BLaER1 treated with 17β-estradiol and CSF1 and Interleukin-3, amounts not matched to agents 10 nM and 100 nM (cell line): ENCODE results near the gene ACSF3.
"Not testable (repeated sequence)": the region's sequence is repeated elsewhere in the genome, so short reads cannot be mapped to it uniquely, and the experiment has no call there.

ENCODE experiments used
- H3K27ac ChIP-seq, 11 experiments: shearing (Covaris generic); formaldehyde crosslinking; 2 replicates each; pipeline ENCODE4 v1.8.1; 2022
- H3K27me3 ChIP-seq, 11 experiments: shearing (Covaris generic); formaldehyde crosslinking; 2 replicates each; pipeline ENCODE4 v1.8.1; 2022
- H3K36me3 ChIP-seq, 11 experiments: shearing (Covaris generic); formaldehyde crosslinking; 2 replicates each; pipeline ENCODE4 v1.8.1; 2022
- H3K4me1 ChIP-seq, 10 experiments: shearing (Covaris generic); formaldehyde crosslinking; 2 replicates each; pipeline ENCODE4 v1.8.1; 2022
- H3K4me2 ChIP-seq, 11 experiments: shearing (Covaris generic); formaldehyde crosslinking; 2 replicates each; pipeline ENCODE4 v1.8.1; 2022
- H3K4me3 ChIP-seq, 10 experiments: shearing (Covaris generic); formaldehyde crosslinking; 2 replicates each; pipeline ENCODE4 v1.8.1; 2022
- H3K9ac ChIP-seq, 11 experiments: shearing (Covaris generic); formaldehyde crosslinking; 2 replicates each; pipeline ENCODE4 v1.8.1; 2022
- H3K9me3 ChIP-seq, 11 experiments: shearing (Covaris generic); formaldehyde crosslinking; replicated peaks in 1 of 11; 2 replicates each; pipeline ENCODE4 v1.8.1; 2022
- H4K20me1 ChIP-seq, 11 experiments: shearing (Covaris generic); formaldehyde crosslinking; 2 replicates each; pipeline ENCODE4 v1.8.1; 2022
- Cebpa-rat ChIP-seq, 11 experiments: shearing (Covaris generic); IDR thresholded peaks; 2 replicates each; pipeline ENCODE4 v1.8.1; 2022

Gene ACSF3

DNA sequence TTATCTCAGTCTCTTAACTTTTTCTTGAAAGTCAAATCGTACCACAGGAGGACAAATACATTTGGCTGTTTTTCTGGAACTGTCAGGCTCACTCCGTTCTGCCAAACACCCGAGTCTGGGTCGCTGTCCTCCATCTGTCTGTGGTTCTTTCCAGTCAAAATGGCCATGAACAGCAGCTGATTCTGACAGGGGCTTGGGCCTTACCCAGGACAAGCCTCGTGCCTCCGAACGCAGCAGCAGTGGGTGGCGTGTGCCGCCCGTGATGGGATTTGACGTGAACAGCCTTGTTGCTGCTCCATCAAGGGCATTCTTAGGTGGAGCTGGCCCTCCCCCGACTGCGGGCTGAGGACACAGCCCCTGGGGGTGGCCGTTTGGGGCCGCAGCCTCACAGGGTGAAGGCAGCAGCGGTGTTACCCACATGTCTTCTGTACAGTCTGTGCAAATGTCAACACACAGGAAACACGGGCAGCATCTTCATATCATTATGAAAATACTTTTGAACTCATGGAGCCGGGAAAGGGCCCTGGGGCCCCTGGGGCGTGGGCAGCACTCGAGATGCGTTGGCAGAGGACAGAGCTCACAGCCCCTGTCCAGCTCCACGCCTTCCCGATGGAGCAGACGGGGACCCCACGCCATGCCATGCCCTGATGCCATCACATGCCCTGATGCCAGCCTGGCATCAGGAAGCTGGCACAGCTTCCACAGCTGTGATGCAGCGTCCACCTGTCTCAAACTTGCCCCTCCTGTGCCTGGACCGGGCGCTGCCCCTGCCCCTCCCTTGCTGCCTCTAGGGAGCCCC is 8.6 kb upstream of the ACSF3 start:
- H3K4me1 ChIP-seq = peaks cover 6 to 29% (median 19%) of the 10 kb centered on the region in 10 experiments; a peak in 15 of 20 replicates
- no peak overlapping the region for H3K27ac ChIP-seq
- H3K9me3 ChIP-seq = peaks cover 0 to 3% (median 0%) of the 10 kb centered on the region in 11 experiments; a peak in 2 of 22 replicates
- H3K4me3 ChIP-seq = no peak overlapping the region
- peak overlapping the region in 10 of 11 experiments; percentile 20 to 61 (median 30); a peak in 17 of 22 replicates for H3K4me2 ChIP-seq
- no peaks in the 10 kb centered on the region for H3K27me3 ChIP-seq
- no peaks in the 10 kb centered on the region for H4K20me1 ChIP-seq
- no peak overlapping the region for H3K9ac ChIP-seq
- H3K36me3 ChIP-seq = no peaks in the 10 kb centered on the region
- TF ChIP-seq Cebpa-rat (IDR thresholded peaks at IDR 0.05) = no peak

DNA sequence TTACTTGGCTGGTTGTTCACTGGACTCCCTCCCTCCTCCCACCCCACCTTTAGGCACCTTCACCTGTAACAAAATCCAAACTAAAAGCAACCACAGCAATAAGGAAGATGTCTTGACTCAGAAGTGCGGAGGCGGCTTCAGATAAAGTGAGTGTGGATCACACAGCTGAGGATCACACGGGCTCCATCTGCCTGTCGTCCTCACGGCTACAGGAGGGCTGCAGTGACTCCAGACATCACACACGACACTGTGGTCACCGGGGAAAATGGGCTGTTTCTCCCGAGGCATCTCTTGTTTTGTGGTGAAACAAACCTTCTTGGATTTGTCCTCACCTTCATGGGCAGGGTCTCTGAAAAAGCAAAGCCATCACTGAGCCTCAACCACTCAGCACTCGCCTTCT is 7.9 kb upstream of the ACSF3 start:
- Histone ChIP-seq H3K4me2 (no peak overlapping the region), H3K36me3 (no peaks in the 10 kb centered on the region), H3K4me1 (peaks cover 6 to 34% (median 24%) of the 10 kb centered on the region in 10 experiments; a peak in 15 of 20 replicates), H3K27ac (no peak overlapping the region), H3K27me3 (no peaks in the 10 kb centered on the region), H3K4me3 (no peak overlapping the region), H4K20me1 (no peaks in the 10 kb centered on the region), H3K9me3 (peaks cover 0 to 3% (median 0%) of the 10 kb centered on the region in 11 experiments; a peak in 2 of 22 replicates), H3K9ac (no peak overlapping the region)
- no peak for TF ChIP-seq Cebpa-rat (IDR thresholded peaks at IDR 0.05)

DNA sequence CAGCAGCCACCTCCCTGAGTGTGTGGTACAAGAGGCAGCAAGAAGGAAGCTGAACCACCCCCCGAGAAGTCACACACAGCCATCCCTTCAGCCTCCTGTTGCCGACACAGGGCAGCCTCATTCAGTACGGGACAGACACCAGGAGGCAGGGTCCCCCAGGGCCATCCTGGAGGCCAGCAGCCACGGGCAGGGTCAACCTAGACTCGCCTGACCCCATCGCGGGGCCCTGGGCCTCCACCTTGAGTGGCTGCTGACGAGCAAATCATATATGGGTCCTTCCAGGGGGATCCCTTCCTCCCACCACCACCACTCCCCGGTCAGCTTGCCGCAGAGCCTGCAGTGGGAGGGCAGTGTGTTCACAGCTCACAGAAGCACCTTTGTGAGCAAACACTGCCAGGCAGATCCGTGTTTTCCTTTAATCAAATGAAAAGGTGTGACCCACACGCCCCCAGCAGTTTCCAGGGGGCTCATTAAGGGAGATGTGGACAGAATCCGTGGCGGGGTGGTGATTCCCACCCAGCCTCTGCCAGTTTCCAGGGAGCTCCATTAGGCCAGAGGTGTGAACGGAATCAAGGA is 5.6 kb upstream of the ACSF3 start:
- no peaks in the 10 kb centered on the region for H4K20me1 ChIP-seq
- TF ChIP-seq Cebpa-rat (IDR thresholded peaks at IDR 0.05) = no peak
- no peaks in the 10 kb centered on the region for H3K36me3 ChIP-seq
- H3K4me3 ChIP-seq = no peak overlapping the region
- H3K27ac ChIP-seq = no peak overlapping the region
- H3K4me2 ChIP-seq = no peak overlapping the region
- H3K9ac ChIP-seq = no peak overlapping the region
- peaks cover 0 to 2% (median 0%) of the 10 kb centered on the region in 11 experiments; a peak in 2 of 22 replicates for H3K9me3 ChIP-seq
- peaks cover 8 to 45% (median 37%) of the 10 kb centered on the region in 10 experiments; a peak in 19 of 20 replicates for H3K4me1 ChIP-seq
- no peaks in the 10 kb centered on the region for H3K27me3 ChIP-seq

GRCh38 chr16:89089120-89089519 is 4.5 kb upstream of the ACSF3 start:
- Histone ChIP-seq H3K4me3 (no peak overlapping the region), H3K9me3 (no peaks in the 10 kb centered on the region), H3K9ac (no peak overlapping the region), H3K36me3 (no peaks in the 10 kb centered on the region), H3K27me3 (no peaks in the 10 kb centered on the region), H4K20me1 (peaks cover 0 to 1% (median 0%) of the 10 kb centered on the region in 11 experiments; a peak in 1 of 22 replicates), H3K4me1 (peaks cover 8 to 49% (median 41%) of the 10 kb centered on the region in 10 experiments; a peak in 19 of 20 replicates), H3K27ac (no peak overlapping the region), H3K4me2 (no peak overlapping the region)
- no peak for TF ChIP-seq Cebpa-rat (IDR thresholded peaks at IDR 0.05)

DNA sequence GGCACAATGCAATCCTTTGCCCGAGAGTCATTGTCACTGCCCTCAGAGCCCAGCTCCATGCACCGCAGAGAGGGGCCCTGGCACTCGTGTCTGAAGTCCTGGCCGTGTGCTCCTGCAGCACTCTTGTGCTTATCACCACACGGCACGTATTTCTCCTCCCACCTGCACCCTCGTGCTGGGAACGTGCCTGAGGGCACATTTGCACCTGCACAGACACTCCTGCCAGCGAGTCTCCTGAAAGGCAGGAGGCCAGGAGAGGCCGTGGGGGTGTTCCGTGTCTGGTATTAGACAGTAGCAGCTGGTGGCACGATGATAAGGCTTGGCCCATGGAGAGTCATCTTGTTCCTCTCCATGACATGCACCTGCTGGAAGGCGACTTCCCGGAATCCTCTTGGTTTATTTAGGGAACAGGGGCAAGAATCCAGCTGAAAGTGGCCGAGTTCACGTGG is 3.4 kb upstream of the ACSF3 start:
- H3K4me1 ChIP-seq = peaks cover 10 to 49% (median 41%) of the 10 kb centered on the region in 10 experiments
- no peaks in the 10 kb centered on the region for H3K36me3 ChIP-seq
- no peak overlapping the region for H3K9ac ChIP-seq
- peaks cover 0 to 12% (median 0%) of the 10 kb centered on the region in 11 experiments; a peak in 2 of 22 replicates for H4K20me1 ChIP-seq
- TF ChIP-seq Cebpa-rat (IDR thresholded peaks at IDR 0.05) = no peak
- H3K27ac ChIP-seq = no peak overlapping the region
- H3K9me3 ChIP-seq = no peaks in the 10 kb centered on the region
- peak overlapping the region in 4 of 11 experiments; percentile 9 to 92 (median 20); a peak in 6 of 22 replicates for H3K4me2 ChIP-seq
- H3K27me3 ChIP-seq = no peaks in the 10 kb centered on the region
- no peak overlapping the region for H3K4me3 ChIP-seq

DNA sequence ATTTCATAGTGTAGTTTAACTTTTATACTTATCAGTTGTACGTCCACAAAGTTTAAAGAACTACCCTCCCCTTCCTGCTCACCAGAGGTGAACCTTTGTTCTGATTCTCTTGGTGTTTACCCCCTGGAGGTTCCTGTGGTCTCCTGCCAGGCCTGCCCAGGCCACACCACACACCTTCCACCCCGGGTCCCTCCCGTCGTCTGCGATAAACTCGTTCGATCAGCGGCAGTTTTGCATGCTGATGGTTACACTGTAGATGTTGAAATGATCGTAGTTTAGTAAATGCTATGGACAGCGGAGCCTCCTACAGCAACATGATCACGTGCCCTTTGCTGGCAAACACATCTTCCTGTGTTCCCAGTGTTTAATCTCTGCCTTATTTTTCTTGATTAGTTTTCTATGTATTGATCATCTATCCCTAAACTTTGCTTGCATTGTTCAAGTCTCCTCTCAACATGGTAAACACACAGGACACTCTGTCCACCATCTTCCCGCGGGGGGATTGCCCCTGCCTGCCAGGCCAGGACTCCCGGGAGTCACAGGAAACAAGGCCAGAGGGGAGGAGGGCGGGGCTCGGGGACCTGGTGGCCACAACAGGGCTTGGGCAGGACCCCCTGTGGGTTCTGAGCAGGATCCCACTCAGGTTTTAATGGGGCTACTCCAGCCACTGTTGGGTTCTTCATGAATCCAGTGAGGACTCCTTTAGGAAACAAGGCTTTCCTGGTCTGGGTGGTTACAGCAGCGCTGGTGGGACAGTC is 2.8 kb upstream of the ACSF3 start:
- Histone ChIP-seq H3K9ac (no peak overlapping the region), H3K9me3 (no peaks in the 10 kb centered on the region), H3K4me3 (no peak overlapping the region), H3K36me3 (peaks cover 0 to 3% (median under 1%) of the 10 kb centered on the region in 11 experiments; a peak in 4 of 22 replicates), H4K20me1 (peaks cover 0 to 15% (median 3%) of the 10 kb centered on the region in 11 experiments; a peak in 7 of 22 replicates), H3K27ac (no peak overlapping the region), H3K27me3 (no peaks in the 10 kb centered on the region), H3K4me1 (peaks cover 15 to 52% (median 45%) of the 10 kb centered on the region in 10 experiments), H3K4me2 (peak overlapping the region in 6 of 11 experiments; percentile 16 to 93 (median 44); a peak in 8 of 22 replicates)
- no peak for TF ChIP-seq Cebpa-rat (IDR thresholded peaks at IDR 0.05)

GRCh38 chr16:89092013-89092412 is 1.6 kb upstream of the ACSF3 start:
- H3K4me3 ChIP-seq = no peak overlapping the region
- peaks cover 27 to 64% (median 57%) of the 10 kb centered on the region in 10 experiments for H3K4me1 ChIP-seq
- peaks cover 6 to 27% (median 14%) of the 10 kb centered on the region in 11 experiments; a peak in 15 of 22 replicates for H4K20me1 ChIP-seq
- H3K36me3 ChIP-seq = peaks cover 0 to 14% (median 8%) of the 10 kb centered on the region in 11 experiments; a peak in 7 of 22 replicates
- no peak for TF ChIP-seq Cebpa-rat (IDR thresholded peaks at IDR 0.05)
- no peaks in the 10 kb centered on the region for H3K27me3 ChIP-seq
- H3K4me2 ChIP-seq = peak overlapping the region in 7 of 11 experiments; percentile 14 to 93 (median 29); a peak in 11 of 22 replicates
- H3K27ac ChIP-seq = no peak overlapping the region
- no peaks in the 10 kb centered on the region for H3K9me3 ChIP-seq
- peak overlapping the region in 2 of 11 experiments; percentile 16 to 27; a peak in 2 of 22 replicates for H3K9ac ChIP-seq

DNA sequence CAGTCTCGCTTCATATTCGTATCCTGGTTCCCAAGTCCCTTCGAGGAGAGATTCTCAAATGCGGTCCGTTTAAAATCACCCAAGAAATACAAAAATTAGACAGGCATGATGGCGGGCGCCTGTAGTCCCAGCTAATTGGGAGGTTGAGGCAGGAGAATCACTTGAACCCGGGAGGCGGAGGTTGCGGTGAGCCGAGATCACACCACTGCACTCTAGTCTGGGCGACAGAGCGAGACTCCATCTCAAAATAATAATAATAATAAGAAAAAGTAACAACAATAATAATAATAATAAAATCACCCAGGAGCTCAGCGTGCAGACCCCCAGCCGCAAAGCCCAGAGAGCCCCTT is 425 bp upstream of the ACSF3 start:
- Histone ChIP-seq H3K9ac (peak overlapping the region; percentile 92 to 99 (median 97)), H3K4me1 (peaks cover 39 to 76% (median 69%) of the 10 kb centered on the region in 10 experiments), H3K4me3 (peak overlapping the region; percentile 76 to 99 (median 96)), H4K20me1 (peaks cover 15 to 39% (median 27%) of the 10 kb centered on the region in 11 experiments; a peak in 18 of 22 replicates), H3K4me2 (peak overlapping the region; percentile 92 to 100 (median 99)), H3K27ac (peak overlapping the region; percentile 84 to 98 (median 92)), H3K36me3 (peaks cover 0 to 14% (median 8%) of the 10 kb centered on the region in 11 experiments; a peak in 7 of 22 replicates)
- not testable (repeated sequence) for H3K9me3 ChIP-seq, H3K27me3 ChIP-seq
